Coronary artery (tissue), 2 donors: ENCODE results near the gene LMOD2.

ENCODE experiments used
- DNase-seq: peaks from one replicate; pipeline ENCODE4 v3.0.0-alpha.2; 2017; ENCODE audit warnings: low spot score
- H3K27ac ChIP-seq, 2 donors: fragments of 200-600 bp; sonication (generic); one replicate each; pipeline ENCODE4 v1.5.1; 2016 to 2019
- H3K4me3 ChIP-seq: fragments of 200-600 bp; sonication (generic); 2 replicates; pipeline ENCODE4 v1.5.1; 2016; ENCODE audit warnings: mild to moderate bottlenecking, moderate library complexity
- CTCF ChIP-seq: fragments of 200-600 bp; sonication (generic); IDR thresholded peaks from one replicate; pipeline ENCODE4 v1.5.1; 2019; ENCODE audit warnings: antibody characterized with exemption

The LMOD2 gene

GRCh38 chr7:123711832-123712293 lies 56.2 kb downstream of the LMOD2 start:
- Histone ChIP-seq H3K27ac (no peak overlapping the region), H3K4me3 (no peak overlapping the region)
- TF ChIP-seq CTCF: no peak
- no peak for DNase-seq

- H3K27ac ChIP-seq: no peak overlapping the region
- H3K4me3 ChIP-seq: no peak overlapping the region
- TF ChIP-seq CTCF: no peak
- no peak for DNase-seq
Measured at GRCh38 chr7:123712619-123713018, 57.0 kb downstream of the LMOD2 start.
